Epithelial cell of esophagus (primary cell): ENCODE measurements around the gene TANGO2.

Experiments
- DNase-seq: peaks from one replicate; pipeline ENCODE4 v3.0.0; 2010; ENCODE audit warnings: low read depth
- H3K4me3 ChIP-seq: 2 replicates; pipeline ENCODE4 v1.5.1; 2011; ENCODE audit warnings: mild to moderate bottlenecking, low read length, control low read depth
- CTCF ChIP-seq: IDR thresholded peaks from 2 replicates; pipeline ENCODE4 v1.5.1; 2011; ENCODE audit warnings: low read depth, mild to moderate bottlenecking, low read length, control low read depth, inconsistent platforms; ENCODE audit not compliant: insufficient read depth; ENCODE audit errors: missing control alignments

The TANGO2 gene

GRCh38 chr22:19974935-19975706 is 45.8 kb upstream of the TANGO2 start:
- H3K4me3 ChIP-seq = no peak overlapping the region
- no peak for TF ChIP-seq CTCF
- peak; percentile 64 for DNase-seq

- DNase-seq = no peak
- no peak overlapping the region for H3K4me3 ChIP-seq
- no peak for TF ChIP-seq CTCF
Observed at GRCh38 chr22:19975707-19976035, 45.2 kb upstream of the TANGO2 start.

- DNase-seq = no peak
- TF ChIP-seq CTCF = no peak
- H3K4me3 ChIP-seq = no peak overlapping the region
Observed at GRCh38 chr22:19976671-19977070, 44.2 kb upstream of the TANGO2 start.

GRCh38 chr22:19977296-19978243 is 43.3 kb upstream of the TANGO2 start:
- TF ChIP-seq CTCF = no peak
- no peak for DNase-seq
- no peak overlapping the region for H3K4me3 ChIP-seq

- TF ChIP-seq CTCF = no peak
- no peak overlapping the region for H3K4me3 ChIP-seq
- DNase-seq = no peak
Observed at GRCh38 chr22:19978748-19979147, 42.2 kb upstream of the TANGO2 start.

GRCh38 chr22:19979712-19980493 is 41.0 kb upstream of the TANGO2 start:
- no peak for DNase-seq
- TF ChIP-seq CTCF = no peak
- no peak overlapping the region for H3K4me3 ChIP-seq
